ENCODE data around the gene SPDYE16.
A peak's percentile ranks its signal among the peaks of the same experiment; 100 is the strongest.
"Not testable (repeated sequence)": the region's sequence is repeated elsewhere in the genome, so short reads cannot be mapped to it uniquely, and the experiment has no call there.

Gene SPDYE16

GRCh38 chr7:76502224-76502623, 40.9 kb downstream of the SPDYE16 start:
- H3K9me3 ChIP-seq (ENCODE audit: severe bottlenecking); DNase-seq; H3K36me3 ChIP-seq; H3K27me3 ChIP-seq (ENCODE audit: insufficient read depth, low read depth, severe bottlenecking); H3K4me3 ChIP-seq (ENCODE audit: low read depth, low read length): not testable (repeated sequence)
- peak overlapping the region; percentile 82; the same call in 1 of the 2 replicates for H3K27ac ChIP-seq

GRCh38 chr7:76499924-76500241, 43.2 kb downstream of the SPDYE16 start:
- not testable (repeated sequence) for H3K36me3 ChIP-seq; H3K9me3 ChIP-seq (ENCODE audit: severe bottlenecking); DNase-seq; H3K27me3 ChIP-seq (ENCODE audit: insufficient read depth, low read depth, severe bottlenecking); H3K27ac ChIP-seq; H3K4me3 ChIP-seq (ENCODE audit: low read depth, low read length)

GRCh38 chr7:76499201-76499923, 43.7 kb downstream of the SPDYE16 start:
- not testable (repeated sequence) for H3K27ac ChIP-seq; H3K27me3 ChIP-seq (ENCODE audit: insufficient read depth, low read depth, severe bottlenecking); H3K9me3 ChIP-seq (ENCODE audit: severe bottlenecking); H3K36me3 ChIP-seq; H3K4me3 ChIP-seq (ENCODE audit: low read depth, low read length); DNase-seq

- H3K36me3 ChIP-seq; H3K9me3 ChIP-seq (ENCODE audit: severe bottlenecking); H3K27me3 ChIP-seq (ENCODE audit: insufficient read depth, low read depth, severe bottlenecking); H3K4me3 ChIP-seq (ENCODE audit: low read depth, low read length); DNase-seq; H3K27ac ChIP-seq: not testable (repeated sequence)
Measured at GRCh38 chr7:76498583-76499200, 44.4 kb downstream of the SPDYE16 start.

- H3K9me3 ChIP-seq (ENCODE audit: severe bottlenecking); DNase-seq; H3K27me3 ChIP-seq (ENCODE audit: insufficient read depth, low read depth, severe bottlenecking); H3K4me3 ChIP-seq (ENCODE audit: low read depth, low read length); H3K27ac ChIP-seq; H3K36me3 ChIP-seq: not testable (repeated sequence)
Measured at GRCh38 chr7:76497918-76498582, 45.0 kb downstream of the SPDYE16 start.

GRCh38 chr7:76495717-76496116, 47.4 kb downstream of the SPDYE16 start:
- not testable (repeated sequence) for H3K27ac ChIP-seq; H3K27me3 ChIP-seq (ENCODE audit: insufficient read depth, low read depth, severe bottlenecking); H3K36me3 ChIP-seq; DNase-seq; H3K4me3 ChIP-seq (ENCODE audit: low read depth, low read length); H3K9me3 ChIP-seq (ENCODE audit: severe bottlenecking)

GRCh38 chr7:76492139-76492538, 51.0 kb downstream of the SPDYE16 start:
- H3K9me3 ChIP-seq (ENCODE audit: severe bottlenecking); H3K27ac ChIP-seq; H3K27me3 ChIP-seq (ENCODE audit: insufficient read depth, low read depth, severe bottlenecking); H3K4me3 ChIP-seq (ENCODE audit: low read depth, low read length); DNase-seq; H3K36me3 ChIP-seq: not testable (repeated sequence)

- DNase-seq; H3K9me3 ChIP-seq (ENCODE audit: severe bottlenecking); H3K27ac ChIP-seq; H3K36me3 ChIP-seq; H3K4me3 ChIP-seq (ENCODE audit: low read depth, low read length); H3K27me3 ChIP-seq (ENCODE audit: insufficient read depth, low read depth, severe bottlenecking): not testable (repeated sequence)
Measured at GRCh38 chr7:76487969-76488368, 55.1 kb downstream of the SPDYE16 start.

- H3K4me3 ChIP-seq (ENCODE audit: low read depth, low read length); H3K9me3 ChIP-seq (ENCODE audit: severe bottlenecking); DNase-seq; H3K27me3 ChIP-seq (ENCODE audit: insufficient read depth, low read depth, severe bottlenecking); H3K27ac ChIP-seq; H3K36me3 ChIP-seq: not testable (repeated sequence)
Measured at GRCh38 chr7:76486618-76487017, 56.5 kb downstream of the SPDYE16 start.

GRCh38 chr7:76485822-76486610, 57.1 kb downstream of the SPDYE16 start:
- H3K4me3 ChIP-seq (ENCODE audit: low read depth, low read length); H3K9me3 ChIP-seq (ENCODE audit: severe bottlenecking); H3K27ac ChIP-seq; H3K36me3 ChIP-seq; H3K27me3 ChIP-seq (ENCODE audit: insufficient read depth, low read depth, severe bottlenecking): not testable (repeated sequence)
- DNase-seq: peak; percentile 63

- not testable (repeated sequence) for H3K4me3 ChIP-seq (ENCODE audit: low read depth, low read length); H3K9me3 ChIP-seq (ENCODE audit: severe bottlenecking); H3K27me3 ChIP-seq (ENCODE audit: insufficient read depth, low read depth, severe bottlenecking); H3K36me3 ChIP-seq; H3K27ac ChIP-seq; DNase-seq
Measured at GRCh38 chr7:76484456-76484855, 58.6 kb downstream of the SPDYE16 start.

- not testable (repeated sequence) for H3K9me3 ChIP-seq (ENCODE audit: severe bottlenecking); H3K27me3 ChIP-seq (ENCODE audit: insufficient read depth, low read depth, severe bottlenecking); H3K27ac ChIP-seq; DNase-seq; H3K36me3 ChIP-seq; H3K4me3 ChIP-seq (ENCODE audit: low read depth, low read length)
Measured at GRCh38 chr7:76483081-76483480, 60.0 kb downstream of the SPDYE16 start.

- H3K4me3 ChIP-seq (ENCODE audit: low read depth, low read length); DNase-seq; H3K36me3 ChIP-seq; H3K9me3 ChIP-seq (ENCODE audit: severe bottlenecking); H3K27me3 ChIP-seq (ENCODE audit: insufficient read depth, low read depth, severe bottlenecking); H3K27ac ChIP-seq: not testable (repeated sequence)
Measured at GRCh38 chr7:76482660-76483059, 60.4 kb downstream of the SPDYE16 start.

Measured in WERI-Rb-1 (cell line).